ENCODE results near the gene SRR.

GRCh38 chr17:2335726-2336214 is 32.0 kb downstream of the SRR start:
- TF ChIP-seq, protein P1, sequence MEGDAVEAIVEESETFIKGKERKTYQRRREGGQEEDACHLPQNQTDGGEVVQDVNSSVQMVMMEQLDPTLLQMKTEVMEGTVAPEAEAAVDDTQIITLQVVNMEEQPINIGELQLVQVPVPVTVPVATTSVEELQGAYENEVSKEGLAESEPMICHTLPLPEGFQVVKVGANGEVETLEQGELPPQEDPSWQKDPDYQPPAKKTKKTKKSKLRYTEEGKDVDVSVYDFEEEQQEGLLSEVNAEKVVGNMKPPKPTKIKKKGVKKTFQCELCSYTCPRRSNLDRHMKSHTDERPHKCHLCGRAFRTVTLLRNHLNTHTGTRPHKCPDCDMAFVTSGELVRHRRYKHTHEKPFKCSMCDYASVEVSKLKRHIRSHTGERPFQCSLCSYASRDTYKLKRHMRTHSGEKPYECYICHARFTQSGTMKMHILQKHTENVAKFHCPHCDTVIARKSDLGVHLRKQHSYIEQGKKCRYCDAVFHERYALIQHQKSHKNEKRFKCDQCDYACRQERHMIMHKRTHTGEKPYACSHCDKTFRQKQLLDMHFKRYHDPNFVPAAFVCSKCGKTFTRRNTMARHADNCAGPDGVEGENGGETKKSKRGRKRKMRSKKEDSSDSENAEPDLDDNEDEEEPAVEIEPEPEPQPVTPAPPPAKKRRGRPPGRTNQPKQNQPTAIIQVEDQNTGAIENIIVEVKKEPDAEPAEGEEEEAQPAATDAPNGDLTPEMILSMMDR (conservative IDR thresholded peaks at IDR 0.05), result no peak
- TF ChIP-seq ZFX (IDR thresholded peaks at IDR 0.05), result no peak
